Measurements from ENCODE around the gene CYP24A1.

- no peak for TF ChIP-seq CTCF (IDR thresholded peaks at IDR 0.05)
- TF ChIP-seq POLR2A (IDR thresholded peaks at IDR 0.05), result no peak
These were observed 16.4 kb upstream of the CYP24A1 start for GRCh38 chr20:54190217-54190616.

Measured in esophagus squamous epithelium (tissue), 4 donors.